ENCODE results near the gene LATS2.

LATS2 gene

DNA sequence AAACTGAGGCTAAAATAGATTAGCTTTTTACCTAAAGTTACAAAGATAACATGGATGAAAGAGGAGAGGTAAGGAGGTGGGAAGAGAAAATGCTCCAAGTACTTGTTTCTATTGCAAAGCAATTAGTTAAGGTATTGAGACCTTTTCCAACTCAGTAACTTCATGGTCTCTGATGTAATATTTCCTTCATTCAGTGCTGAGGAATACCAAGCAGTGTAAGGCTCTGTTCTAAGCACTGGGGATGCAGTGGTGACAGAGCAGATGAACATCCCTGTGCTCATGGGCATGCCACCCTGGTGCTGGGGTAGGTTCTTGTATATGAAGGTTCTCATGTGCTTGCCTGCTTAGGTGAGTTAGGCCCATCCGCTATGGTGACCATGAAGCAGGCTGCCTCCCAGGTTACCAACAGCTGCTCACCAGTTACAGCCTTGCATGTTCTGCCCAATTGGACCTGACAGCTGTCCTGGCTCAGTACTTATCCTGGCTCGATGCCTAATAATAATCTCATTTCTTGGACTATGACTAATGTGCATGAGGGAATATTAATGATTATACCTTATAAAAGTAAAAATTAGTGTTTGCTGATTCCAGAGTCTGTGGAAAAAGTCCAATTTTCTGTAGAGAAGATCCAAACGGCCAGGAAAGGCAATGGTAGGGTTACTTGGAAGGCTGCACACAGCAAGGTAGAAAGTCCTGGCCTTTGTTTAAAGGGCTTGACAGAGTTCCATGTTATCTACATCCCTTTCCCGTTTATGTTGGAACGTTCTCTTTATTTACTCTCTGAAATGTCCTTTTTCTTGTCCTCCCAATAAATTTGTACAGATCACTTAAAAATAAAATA is 48.3 kb downstream of the LATS2 start:
- DNase-seq (ENCODE audit: low read depth) = peak; percentile 89
- TF ChIP-seq, protein P1, sequence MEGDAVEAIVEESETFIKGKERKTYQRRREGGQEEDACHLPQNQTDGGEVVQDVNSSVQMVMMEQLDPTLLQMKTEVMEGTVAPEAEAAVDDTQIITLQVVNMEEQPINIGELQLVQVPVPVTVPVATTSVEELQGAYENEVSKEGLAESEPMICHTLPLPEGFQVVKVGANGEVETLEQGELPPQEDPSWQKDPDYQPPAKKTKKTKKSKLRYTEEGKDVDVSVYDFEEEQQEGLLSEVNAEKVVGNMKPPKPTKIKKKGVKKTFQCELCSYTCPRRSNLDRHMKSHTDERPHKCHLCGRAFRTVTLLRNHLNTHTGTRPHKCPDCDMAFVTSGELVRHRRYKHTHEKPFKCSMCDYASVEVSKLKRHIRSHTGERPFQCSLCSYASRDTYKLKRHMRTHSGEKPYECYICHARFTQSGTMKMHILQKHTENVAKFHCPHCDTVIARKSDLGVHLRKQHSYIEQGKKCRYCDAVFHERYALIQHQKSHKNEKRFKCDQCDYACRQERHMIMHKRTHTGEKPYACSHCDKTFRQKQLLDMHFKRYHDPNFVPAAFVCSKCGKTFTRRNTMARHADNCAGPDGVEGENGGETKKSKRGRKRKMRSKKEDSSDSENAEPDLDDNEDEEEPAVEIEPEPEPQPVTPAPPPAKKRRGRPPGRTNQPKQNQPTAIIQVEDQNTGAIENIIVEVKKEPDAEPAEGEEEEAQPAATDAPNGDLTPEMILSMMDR (IDR thresholded peaks at IDR 0.05; ENCODE audit: control insufficient read depth, extremely low read depth, insufficient read depth) = no peak
- H3K4me3 ChIP-seq (ENCODE audit: low read depth, low read length) = no peak overlapping the region

DNA sequence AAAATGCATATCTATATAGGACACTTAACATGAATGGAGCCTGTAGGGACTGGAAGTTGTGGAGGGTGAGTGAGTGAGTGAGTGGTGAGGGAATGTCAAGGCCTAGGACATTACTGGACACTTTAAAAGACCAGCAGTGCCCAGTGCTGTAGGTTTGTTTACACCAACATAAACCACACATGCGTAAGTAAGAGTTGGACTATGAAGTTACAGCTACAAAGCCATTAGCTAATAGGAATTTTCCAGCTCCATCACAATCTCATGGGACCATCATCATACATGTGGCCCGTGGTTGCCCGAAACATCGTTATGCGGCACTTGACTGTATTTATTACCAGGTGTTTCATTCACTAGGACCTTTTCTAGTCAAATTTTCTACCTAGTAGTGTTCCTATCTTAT is 49.2 kb downstream of the LATS2 start:
- DNase-seq (ENCODE audit: low read depth) = no peak
- TF ChIP-seq, protein P1 (IDR thresholded peaks at IDR 0.05; ENCODE audit: control insufficient read depth, extremely low read depth, insufficient read depth) = no peak
- no peak overlapping the region for H3K4me3 ChIP-seq (ENCODE audit: low read depth, low read length)

DNA sequence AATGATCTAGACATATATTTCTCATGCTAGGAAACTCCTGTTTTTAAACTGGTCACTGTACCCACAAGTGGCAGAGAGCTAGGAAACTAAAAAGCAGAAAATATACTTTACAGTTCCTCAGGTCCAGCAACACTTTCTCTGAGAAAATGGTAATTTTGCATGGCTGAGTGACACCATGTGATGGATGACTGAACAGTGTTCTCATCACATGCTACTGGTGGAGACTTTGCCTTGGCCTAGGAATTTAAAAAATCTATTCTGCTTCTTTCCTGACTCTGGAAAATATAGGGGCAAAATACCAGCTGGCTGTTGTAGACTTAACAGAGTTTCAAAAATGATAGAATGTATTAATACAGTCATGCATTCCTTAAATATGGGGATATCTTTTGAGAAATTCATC is 50.0 kb downstream of the LATS2 start:
- H3K4me3 ChIP-seq (ENCODE audit: low read depth, low read length) = no peak overlapping the region
- DNase-seq (ENCODE audit: low read depth) = no peak
- TF ChIP-seq, protein P1 (IDR thresholded peaks at IDR 0.05; ENCODE audit: control insufficient read depth, extremely low read depth, insufficient read depth) = no peak

DNA sequence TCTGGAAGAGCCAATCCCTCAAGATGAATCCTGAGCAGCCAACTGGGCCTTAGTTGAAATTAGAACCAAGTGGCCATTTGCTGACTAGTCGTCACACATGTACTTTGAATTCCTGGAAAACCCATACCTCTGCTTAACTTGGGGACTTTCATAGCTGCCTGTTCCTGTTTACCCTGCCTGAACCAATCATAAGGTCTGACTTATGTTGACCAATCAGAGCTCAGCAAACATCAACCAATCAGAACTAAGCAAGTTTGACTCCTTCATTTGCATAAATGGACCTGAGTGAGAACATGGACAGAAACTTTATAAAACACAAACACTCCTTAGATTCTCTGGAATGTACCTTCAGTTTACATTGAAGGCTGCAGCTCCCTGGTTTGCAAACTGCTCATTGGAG is 50.8 kb downstream of the LATS2 start:
- DNase-seq (ENCODE audit: low read depth) = no peak
- no peak overlapping the region for H3K4me3 ChIP-seq (ENCODE audit: low read depth, low read length)
- TF ChIP-seq, protein P1 (IDR thresholded peaks at IDR 0.05; ENCODE audit: control insufficient read depth, extremely low read depth, insufficient read depth) = no peak

DNA sequence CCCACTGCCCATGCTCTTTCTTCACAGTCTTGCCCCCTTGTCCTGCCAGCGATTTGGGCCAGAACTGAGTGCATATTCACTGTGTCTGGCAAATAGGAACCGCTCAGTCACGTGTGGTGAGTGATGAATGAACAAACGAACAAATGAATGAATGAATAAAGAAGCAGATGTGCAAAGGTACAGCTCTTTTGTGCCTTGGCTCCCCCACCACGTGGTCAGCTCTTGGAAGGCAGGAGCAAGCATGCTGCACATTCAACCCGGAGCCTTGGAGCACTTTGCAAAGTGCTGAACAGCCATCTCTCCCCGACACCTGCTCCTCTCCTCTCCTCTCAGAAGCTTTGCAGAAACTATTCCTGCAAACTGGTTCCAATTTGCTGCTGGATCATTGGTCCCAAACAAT is 52.4 kb downstream of the LATS2 start:
- DNase-seq (ENCODE audit: low read depth) = no peak
- TF ChIP-seq, protein P1 (IDR thresholded peaks at IDR 0.05; ENCODE audit: control insufficient read depth, extremely low read depth, insufficient read depth) = no peak
- H3K4me3 ChIP-seq (ENCODE audit: low read depth, low read length) = no peak overlapping the region

DNA sequence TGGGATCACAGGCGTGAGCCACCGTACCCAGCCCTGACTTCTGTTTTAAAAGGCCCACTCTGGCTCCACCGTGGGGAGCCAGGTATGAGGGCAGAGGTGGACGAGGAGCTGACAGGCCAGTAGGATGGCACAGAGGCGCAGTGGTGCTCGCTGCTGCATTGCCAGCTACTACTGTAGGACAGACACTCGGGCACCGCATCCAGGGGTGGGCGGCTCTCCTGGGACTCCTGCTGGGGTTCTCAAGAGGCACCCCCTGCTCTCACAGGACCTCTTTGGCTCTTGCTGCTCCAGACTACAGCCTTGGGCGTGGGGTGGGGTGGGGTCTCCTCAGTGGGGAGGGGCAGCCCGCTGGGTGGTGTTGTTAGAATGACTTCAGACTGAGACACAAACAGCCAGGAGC is 53.4 kb downstream of the LATS2 start:
- H3K4me3 ChIP-seq (ENCODE audit: low read depth, low read length) = no peak overlapping the region
- DNase-seq (ENCODE audit: low read depth) = no peak
- TF ChIP-seq, protein P1 (IDR thresholded peaks at IDR 0.05; ENCODE audit: control insufficient read depth, extremely low read depth, insufficient read depth) = no peak

All from LNCaP clone FGC (cell line).